ENCODE data around the gene CREB5.
"Not testable (repeated sequence)": the region's sequence is repeated elsewhere in the genome, so short reads cannot be mapped to it uniquely, and the experiment has no call there.

CREB5 gene

GRCh38 chr7:28773423-28774145, 361.3 kb downstream of the CREB5 start:
- no peak for DNase-seq (ENCODE audit: low read depth in 2 of 3, low spot score in 2 of 3)

GRCh38 chr7:28774261-28774988, 362.1 kb downstream of the CREB5 start:
- no peak for DNase-seq (ENCODE audit: low read depth in 2 of 3, low spot score in 2 of 3)

- DNase-seq (ENCODE audit: low read depth in 2 of 3, low spot score in 2 of 3), result no peak
Measured at GRCh38 chr7:28776463-28777157, 364.3 kb downstream of the CREB5 start.

- DNase-seq (ENCODE audit: low read depth in 2 of 3, low spot score in 2 of 3), result no peak
Measured at GRCh38 chr7:28778786-28779185, 366.5 kb downstream of the CREB5 start.

- DNase-seq (ENCODE audit: low read depth in 2 of 3, low spot score in 2 of 3), result no peak
Measured at GRCh38 chr7:28779954-28780353, 367.6 kb downstream of the CREB5 start.

- DNase-seq (ENCODE audit: low read depth in 2 of 3, low spot score in 2 of 3), result no peak
Measured at GRCh38 chr7:28782362-28782761, 370.0 kb downstream of the CREB5 start.

GRCh38 chr7:28784171-28784902, 372.0 kb downstream of the CREB5 start:
- no peak for DNase-seq (ENCODE audit: low read depth in 2 of 3, low spot score in 2 of 3)

GRCh38 chr7:28785041-28785995, 373.0 kb downstream of the CREB5 start:
- DNase-seq (ENCODE audit: low read depth in 2 of 3, low spot score in 2 of 3), result no peak

GRCh38 chr7:28786156-28786555, 373.8 kb downstream of the CREB5 start:
- not testable (repeated sequence) for DNase-seq (ENCODE audit: low read depth in 2 of 3, low spot score in 2 of 3)

- DNase-seq (ENCODE audit: low read depth in 2 of 3, low spot score in 2 of 3), result no peak
Measured at GRCh38 chr7:28787106-28787505, 374.8 kb downstream of the CREB5 start.

GRCh38 chr7:28790467-28790866, 378.1 kb downstream of the CREB5 start:
- DNase-seq (ENCODE audit: low read depth in 2 of 3, low spot score in 2 of 3), result no peak

GRCh38 chr7:28792858-28793257, 380.5 kb downstream of the CREB5 start:
- DNase-seq (ENCODE audit: low read depth in 2 of 3, low spot score in 2 of 3), result no peak

- no peak for DNase-seq (ENCODE audit: low read depth in 2 of 3, low spot score in 2 of 3)
Measured at GRCh38 chr7:28793381-28794085, 381.2 kb downstream of the CREB5 start.

- DNase-seq (ENCODE audit: low read depth in 2 of 3, low spot score in 2 of 3), result no peak
Measured at GRCh38 chr7:28798274-28798673, 386.0 kb downstream of the CREB5 start.

- no peak for DNase-seq (ENCODE audit: low read depth in 2 of 3, low spot score in 2 of 3)
Measured at GRCh38 chr7:28799619-28800018, 387.3 kb downstream of the CREB5 start.

- DNase-seq (ENCODE audit: low read depth in 2 of 3, low spot score in 2 of 3), result no peak
Measured at GRCh38 chr7:28800150-28800549, 387.8 kb downstream of the CREB5 start.

GRCh38 chr7:28802450-28802849, 390.1 kb downstream of the CREB5 start:
- no peak for DNase-seq (ENCODE audit: low read depth in 2 of 3, low spot score in 2 of 3)

- no peak for DNase-seq (ENCODE audit: low read depth in 2 of 3, low spot score in 2 of 3)
Measured at GRCh38 chr7:28804157-28804556, 391.8 kb downstream of the CREB5 start.

- no peak for DNase-seq (ENCODE audit: low read depth in 2 of 3, low spot score in 2 of 3)
Measured at GRCh38 chr7:28804990-28805389, 392.7 kb downstream of the CREB5 start.

GRCh38 chr7:28806841-28807240, 394.5 kb downstream of the CREB5 start:
- no peak for DNase-seq (ENCODE audit: low read depth in 2 of 3, low spot score in 2 of 3)
